ENCODE measurements around the gene RNF213.

RNF213 gene

DNA sequence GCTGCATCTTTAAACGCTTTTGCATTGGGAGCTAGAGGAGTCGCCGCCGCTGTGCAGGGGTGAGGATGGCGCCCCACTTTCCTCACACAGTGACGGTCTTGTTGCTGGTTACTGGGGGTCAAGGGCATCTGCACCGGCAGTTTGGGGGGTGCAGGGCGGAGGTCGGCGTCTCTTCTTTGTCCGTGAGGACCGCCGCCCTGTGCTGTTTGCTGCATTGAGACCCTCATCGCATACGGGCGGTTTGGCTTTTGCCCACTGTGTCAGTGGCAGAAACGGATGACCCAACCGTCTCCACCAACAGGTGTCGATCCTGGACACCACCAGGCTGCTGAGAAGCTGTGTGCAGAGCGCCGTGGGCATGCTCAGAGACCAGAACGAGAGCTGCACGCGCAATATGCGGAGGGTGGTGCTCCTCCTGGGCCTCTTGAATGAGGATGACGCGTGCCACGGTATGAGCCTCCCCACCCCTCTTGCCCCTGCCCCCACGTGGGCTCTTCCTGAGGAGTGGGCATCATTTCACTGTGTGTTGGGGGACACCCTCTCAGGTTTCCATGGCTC is 93.1 kb downstream of the RNF213 start:
- no peak for DNase-seq

DNA sequence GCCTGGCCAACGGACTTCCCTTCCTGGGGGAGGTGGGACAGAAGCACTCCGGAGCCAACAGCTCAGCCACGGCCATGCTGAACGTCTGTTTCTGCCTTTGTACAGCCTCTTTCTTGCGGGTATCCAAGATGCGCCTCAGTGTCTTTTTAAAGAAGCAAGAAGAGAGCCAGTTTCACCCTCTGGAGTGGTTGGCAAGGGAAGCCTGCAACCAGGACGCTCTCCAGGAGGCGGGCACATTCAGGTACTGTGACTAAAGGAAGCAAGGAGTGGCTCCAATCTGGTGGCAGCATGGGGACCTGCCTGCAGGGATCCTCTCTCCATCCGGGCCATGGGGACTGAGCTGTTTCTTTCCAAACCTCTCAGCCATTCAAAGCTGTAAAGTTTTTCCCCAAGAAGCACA is 93.7 kb downstream of the RNF213 start:
- DNase-seq: no peak

DNA sequence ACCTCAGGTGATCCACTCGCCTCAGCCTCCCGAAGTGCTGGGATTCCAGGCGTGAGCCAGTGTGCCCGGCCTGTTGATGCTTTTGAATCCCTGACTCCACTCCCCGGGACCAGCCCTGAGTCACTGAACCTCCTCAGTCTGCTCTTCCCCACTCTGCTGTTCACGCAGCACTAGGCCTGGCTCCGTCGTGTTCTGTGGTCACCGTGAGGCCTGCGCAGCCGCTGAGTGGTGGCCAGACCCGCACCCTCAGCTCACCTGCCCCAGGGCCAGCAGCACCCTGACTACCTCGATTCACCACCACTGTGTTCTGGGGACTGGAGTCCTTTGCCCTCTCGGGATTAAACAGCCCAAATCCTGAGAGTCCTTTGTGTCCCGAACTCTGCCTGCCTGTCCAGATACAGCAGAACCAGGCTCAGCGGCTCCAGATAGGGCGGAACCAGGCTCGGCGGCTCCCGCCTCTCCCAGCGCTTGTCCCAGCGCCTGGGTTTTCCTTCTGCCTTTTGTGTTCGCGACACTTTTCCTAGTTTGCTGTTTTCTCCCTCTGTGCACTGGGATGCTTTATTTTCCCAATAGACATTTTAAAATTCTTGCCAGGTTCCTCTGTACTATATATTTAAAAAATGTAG is 95.7 kb downstream of the RNF213 start:
- no peak for DNase-seq

DNA sequence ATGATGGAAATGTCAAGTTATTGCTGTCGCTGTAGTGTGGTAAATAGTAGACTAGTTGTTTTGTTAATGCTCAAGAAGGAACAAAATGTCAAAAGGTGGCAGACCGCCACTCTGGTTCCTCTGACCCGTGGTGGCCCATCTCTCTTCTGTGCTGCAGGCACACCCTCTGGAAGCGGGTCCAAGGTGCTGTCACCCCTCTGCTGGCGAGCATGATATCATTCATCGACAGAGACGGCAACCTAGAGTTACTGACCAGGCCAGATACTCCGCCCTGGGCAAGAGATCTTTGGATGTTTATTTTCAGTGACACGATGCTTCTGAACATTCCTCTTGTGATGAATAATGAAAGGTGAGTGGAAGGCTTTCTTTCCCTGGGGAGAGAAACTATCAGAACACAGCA is 97.5 kb downstream of the RNF213 start:
- no peak for DNase-seq

DNA sequence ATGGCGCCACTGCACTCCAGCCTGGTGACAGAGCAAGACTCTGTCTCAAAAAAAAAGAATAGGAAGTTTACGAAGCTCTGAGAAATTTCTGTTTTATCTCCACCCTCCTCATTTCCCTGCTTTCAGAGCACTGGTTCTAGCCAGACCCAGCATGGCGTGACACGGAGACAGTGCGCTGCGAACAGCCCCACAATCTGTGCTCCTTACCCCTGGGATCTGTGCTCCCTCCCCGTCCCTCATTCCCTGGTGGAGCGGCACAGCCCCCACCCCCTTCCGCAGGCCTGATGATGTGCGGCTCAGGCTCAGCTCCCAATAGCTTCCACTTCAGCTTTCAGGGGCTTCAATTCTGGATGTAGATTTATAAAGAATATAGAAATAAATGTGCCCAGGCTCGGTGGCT is 98.2 kb downstream of the RNF213 start:
- no peak for DNase-seq

DNA sequence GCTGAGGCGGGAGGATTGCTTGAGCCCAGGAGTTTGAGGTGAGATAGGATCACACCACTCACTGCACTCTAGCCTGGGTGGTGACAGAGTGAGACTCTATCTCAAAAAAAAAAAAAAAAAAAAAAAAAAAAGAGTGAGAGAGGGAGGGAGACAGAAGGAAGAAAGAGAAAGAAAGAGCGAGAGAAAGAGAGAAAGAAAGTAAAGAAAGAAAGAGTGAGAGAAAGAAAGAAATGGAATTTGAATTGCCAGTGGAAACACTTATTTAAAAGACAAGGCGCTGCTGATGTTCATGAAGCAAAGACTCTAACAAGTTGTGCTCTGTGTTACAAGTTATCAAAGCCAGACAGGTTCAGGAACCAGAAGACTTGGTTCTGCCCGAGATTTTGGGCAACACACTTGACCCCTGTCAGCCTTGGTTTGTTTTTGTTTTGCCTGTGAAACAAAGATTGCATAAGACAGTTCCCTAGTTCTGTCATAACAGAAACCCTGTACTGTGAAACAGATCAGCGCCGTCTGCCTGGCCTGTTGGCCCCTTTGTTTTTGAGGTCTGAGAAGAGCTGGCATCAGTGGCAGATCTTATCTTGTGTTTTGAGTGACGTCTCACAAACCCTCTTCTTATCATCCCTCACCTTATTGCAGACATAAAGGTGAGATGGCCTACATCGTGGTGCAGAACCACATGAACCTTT is 98.9 kb downstream of the RNF213 start:
- no peak for DNase-seq

DNA sequence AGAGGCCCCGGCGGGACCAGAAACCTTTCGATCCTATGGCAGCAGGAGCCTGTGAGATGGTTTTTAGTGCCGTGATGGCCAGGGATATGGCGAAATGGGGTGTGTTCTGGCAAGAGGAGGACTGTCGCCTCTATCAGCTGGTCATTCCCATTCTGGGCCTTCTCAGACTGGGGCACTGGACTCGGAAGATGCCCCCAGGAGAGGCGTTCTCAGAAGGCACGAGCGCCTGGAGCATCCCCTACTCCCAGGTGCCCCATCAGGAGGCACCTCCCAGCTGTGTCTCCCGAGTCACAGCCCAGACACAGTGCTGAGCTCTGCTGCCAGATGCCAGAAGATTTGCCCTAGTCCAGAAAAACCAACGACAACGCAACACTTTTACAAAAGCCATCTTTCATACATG is 99.7 kb downstream of the RNF213 start:
- no peak for DNase-seq

DNA sequence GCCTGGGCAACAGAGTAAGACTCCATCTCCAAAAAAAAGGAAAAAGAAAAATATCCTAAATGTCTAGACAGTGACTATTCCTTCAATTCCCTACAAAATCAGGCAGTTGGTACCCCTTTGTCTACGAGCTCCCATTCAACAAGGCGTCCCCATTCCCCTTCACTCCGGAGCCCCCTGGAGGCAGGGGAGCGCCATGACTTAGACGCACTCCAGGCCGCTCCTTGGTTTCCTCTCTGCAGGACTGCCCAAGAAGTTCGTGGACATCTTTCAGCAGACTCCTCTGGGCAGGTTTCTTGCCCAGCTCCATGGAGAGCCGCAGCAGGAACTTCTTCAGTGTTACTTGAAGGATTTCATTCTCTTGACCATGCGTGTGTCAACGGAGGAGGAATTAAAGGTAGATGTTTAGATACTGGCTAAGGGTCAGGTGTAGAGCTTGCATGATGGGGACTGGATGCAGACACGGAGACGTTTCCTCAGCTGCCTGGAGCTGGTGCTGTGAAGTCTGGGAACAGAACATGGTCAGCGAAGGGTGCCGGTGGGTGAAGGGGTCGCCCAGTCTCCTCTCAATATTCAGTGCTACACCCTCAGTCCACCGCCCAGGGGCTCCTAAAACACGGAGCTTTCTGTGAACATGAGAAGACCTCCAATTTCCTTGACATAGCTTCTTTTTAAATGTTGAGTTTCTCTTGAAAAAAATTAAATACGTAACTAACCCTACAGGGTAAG is 101.0 kb downstream of the RNF213 start:
- no peak for DNase-seq

DNA sequence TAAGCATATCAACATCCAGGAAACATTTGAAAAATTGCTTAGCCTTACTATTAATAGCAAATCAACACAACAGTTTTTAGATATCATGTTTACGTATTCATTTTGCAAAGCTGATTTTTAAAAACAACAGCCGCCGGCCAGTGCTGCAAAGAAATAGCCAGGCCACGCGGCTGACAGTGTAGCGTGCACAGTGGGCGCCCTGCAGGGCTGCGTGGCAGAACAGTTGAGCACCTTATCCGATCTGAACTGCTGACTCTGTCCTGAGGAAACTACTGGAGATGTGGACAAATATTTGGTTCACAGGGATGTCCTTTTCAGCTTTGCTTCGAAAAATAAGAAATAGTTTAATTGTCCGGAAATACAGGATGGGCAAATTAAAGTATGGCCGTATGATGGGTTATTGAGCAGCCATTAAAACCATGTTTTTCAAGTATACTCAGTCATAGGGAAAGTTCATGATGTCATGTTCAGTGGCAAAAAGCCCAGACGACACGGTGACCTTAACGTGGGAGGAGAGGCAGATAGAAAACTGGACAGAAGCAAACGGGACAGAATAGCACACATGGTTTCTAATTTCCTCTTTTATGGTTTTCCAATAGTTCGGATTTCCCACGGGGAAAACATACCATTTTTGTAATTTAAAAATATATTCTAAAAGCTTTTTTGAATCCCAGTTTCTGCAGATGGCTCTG is 101.9 kb downstream of the RNF213 start:
- DNase-seq: no peak

DNA sequence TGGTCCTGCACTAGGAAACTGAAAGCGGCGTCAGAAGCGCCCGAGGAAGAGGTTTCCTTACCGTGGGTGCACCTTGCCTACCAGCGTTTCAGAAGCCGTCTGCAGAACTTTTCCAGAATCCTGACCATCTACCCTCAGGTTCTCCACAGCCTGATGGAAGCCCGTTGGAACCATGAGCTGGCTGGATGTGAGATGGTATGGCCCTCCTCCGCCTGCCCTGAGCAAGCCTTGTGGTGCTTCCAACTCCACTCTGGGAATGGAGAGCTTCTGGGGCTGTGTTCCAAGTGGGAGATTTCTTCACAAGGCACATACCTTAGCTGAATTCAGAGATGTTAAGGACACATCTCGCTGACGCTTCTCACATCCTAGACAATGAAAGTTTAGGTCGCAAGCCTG is 102.5 kb downstream of the RNF213 start:
- DNase-seq: no peak

DNA sequence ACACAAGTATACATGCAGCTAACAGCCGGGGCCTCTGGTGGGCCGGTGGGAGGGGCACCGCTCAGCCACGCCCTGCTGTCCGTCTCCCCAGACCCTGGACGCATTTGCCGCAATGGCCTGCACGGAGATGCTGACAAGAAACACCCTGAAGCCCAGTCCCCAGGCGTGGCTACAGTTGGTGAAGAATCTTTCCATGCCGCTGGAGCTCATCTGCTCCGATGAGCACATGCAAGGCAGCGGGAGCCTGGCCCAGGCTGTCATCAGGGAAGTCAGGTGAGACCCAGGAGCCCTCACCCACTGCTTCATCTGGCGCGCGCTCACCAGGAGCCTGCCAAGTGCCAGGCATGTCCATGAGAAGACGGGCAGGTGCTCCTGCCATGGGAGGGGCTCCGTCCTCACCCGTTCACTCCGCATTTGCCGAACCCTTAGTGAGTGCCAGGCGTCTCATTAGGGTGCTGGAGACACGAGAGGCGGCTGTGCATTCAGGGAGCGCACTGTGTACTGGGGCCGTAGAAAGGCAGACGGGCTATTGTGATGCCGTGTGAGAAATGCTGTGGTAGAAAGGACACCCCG is 103.0 kb downstream of the RNF213 start:
- DNase-seq: no peak

DNA sequence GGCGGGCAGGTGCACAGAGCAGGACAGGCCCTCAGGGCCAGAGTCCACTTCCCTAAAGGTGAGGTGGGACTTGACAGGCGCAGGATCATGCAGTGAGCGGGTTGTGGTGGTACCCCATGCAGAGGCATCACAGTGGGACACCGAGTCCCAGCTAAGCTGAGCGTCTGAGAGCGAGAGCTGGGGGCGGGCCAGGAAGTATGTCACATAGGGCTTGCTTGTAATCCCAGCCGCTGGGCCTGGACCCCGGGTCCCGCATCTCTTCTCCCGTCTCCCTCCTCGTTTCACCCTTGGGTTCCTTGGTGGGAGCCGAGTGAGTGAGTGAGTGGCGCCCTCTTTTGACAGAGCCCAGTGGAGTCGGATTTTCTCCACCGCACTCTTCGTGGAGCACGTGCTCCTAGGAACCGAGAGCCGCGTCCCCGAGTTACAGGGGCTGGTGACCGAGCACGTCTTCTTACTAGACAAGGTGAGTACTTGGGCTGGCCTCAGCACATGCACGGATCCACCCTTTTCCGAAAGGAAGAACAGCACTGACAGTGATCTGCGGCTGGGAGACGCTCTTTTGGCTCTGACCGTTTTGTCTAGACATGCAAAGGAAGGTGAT is 103.5 kb downstream of the RNF213 start:
- no peak for DNase-seq

DNA sequence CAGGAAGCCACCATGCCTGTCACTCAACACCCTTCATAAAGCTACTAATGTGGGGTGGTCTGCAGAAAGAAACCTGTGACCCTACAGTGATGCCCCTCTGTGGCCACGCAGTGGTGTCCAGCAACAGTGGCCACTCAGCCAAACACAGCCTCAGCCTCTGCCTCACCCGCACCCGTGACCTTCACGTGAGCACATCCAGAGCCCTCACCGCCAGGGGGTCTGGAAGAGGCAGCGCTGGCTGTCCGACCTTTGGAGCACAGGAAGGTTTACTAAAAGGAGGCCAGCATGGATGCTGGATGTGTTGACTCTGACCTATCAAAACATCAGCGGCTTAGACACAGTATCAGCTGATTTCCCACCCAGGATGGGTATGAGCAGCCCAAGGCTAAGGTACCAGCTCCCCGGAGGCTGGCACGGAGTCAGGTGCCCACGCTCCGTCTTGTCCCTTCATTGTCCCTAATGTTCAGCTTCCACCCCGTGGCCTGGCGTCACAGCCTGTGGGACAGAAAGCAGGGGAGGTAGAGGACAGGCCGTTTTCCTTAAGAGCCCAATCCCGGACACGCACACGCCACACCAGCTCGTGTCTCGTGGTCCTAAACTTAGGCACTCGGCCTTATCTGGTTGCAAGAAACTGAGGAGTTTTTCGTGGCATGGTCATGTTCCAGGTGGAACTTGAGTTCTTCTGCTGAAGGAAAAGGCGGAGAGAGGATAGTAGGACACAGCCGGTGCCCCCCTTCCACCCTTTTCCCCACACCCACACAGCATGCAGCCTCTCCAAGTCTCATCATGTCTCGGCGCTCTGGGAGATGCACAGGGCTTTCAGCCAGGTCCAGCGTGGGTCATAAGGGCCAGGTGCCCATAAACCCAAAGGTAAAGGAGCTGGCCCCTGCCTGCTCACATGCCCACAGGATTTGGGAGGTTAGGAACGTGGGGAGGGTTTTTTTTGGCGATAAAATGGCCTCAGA is 104.6 kb downstream of the RNF213 start:
- no peak for DNase-seq

DNA sequence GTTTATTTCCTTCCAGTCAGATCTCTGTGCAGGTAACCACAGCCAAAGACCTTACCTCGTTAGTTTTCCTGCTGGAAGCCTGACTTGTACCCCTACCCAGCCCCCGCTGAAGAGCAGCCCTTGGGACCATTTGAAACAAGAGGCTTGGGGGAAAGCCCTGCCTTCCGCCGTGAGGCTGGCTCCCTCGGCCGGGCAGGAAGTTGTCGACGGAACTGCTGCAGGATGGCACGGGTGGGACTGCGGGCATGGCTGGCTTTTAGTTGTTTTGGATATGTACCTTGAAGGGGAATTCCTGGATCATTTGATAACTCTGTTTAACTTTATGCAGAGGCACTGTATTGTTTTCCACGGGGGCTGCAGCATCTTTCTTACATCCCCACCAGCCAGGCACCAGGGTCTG is 105.3 kb downstream of the RNF213 start:
- DNase-seq: no peak

DNA sequence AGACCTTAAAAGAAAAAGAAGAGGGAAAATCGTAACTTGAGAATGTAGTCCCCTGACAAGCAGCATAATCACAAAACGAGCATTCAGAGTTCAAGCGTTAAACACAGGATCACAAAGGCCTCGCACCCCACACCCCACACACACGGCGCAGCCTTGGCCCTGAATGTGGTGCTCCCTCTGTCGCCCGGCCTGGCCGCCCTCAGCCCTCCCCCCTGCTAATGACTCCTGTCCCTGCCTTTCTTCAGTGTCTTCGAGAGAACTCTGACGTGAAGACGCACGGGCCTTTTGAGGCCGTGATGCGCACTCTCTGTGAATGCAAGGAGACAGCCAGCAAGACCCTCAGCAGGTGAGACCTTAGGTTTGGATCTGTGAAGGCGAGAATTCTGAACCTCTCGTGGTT is 106.9 kb downstream of the RNF213 start:
- DNase-seq: no peak

DNA sequence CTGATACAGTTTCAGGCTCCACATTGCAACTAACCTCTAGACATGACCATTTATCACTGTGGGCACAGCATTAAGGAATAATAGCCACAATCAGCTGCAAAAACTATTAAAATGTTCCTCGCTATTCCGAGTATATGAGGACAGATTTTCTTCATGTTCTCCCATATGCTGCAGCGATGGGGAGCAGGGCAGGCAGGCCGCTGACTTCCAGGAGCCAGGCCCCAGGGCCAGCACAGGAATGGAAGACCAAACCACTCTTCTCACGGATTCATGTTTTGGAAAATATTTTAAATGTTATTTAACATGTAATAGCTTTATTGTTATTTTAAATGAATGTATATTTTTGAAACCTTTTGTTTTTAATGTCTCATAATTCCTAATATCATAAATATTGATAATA is 110.5 kb downstream of the RNF213 start:
- DNase-seq: no peak

DNA sequence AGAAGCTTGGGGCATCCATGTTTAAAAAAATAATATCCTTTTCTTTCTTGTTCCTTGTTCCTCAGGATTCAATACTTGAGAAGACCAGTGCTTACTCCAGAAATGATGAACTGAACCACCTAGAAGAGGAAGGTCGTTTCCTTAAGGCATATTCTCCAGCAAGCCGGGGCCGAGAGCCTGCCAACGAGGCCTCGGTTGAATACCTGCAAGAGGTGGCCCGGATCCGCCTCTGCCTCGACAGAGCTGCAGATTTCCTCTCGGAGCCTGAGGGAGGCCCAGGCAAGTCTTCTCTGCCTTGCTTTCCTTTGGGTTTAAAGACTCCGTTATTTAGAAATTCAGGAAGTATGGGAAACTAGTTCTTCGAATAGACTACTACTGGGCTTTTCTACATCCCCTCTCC is 111.8 kb downstream of the RNF213 start:
- DNase-seq: no peak

DNA sequence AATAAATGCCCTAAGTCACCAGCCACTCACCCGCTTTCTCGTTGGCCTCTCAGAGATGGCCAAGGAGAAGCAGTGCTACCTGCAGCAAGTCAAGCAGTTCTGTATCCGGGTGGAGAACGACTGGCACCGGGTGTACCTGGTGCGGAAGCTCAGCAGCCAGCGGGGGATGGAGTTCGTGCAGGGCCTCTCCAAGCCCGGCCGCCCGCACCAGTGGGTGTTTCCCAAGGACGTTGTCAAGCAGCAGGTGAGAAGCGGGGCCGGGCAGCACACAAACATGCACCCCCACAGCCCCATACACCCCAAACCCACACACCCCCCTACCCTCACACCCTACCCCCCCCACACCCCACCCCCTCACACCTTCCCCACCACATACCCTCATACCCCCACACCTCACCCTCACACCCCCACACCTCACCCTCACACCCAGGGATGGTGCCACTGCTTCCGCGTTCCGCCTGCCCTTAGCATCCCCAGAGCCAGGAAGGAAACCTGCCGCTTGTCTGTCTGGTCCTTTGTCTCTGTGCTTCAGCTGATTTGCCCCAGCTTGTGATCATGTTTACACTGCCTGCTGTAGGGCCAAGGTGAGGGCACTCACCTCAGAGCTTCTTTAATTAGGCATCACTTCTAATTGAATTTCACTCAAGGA is 112.4 kb downstream of the RNF213 start:
- DNase-seq: no peak

DNA sequence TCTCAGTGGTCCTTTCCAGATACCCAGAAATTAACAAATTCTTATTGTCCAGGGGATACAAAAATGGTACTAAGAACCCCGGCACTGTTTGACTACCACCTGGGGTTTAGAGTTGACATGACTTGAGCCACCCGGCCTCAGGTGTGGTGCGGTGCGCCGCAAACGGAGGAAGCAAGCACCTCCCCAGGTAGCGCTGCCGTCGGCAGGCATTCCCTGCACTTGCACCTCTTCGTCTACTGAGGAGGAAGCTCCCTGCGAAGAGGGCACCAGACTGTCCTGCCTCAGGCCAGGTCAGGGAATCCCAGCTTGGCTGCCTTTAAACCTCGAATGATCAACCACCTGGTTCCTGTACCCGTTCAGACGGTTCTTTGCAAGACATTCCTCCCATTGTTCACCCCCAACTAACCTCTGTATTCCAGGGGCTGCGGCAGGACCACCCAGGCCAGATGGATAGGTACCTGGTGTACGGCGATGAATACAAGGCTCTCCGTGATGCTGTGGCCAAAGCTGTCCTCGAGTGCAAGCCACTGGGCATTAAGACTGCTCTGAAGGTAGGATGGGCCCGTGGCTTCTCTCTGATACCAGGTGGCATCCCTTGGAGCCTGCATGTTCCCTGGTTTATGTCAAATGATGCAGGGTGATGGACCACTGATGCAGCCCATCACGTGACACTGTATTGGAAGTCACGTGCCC is 113.5 kb downstream of the RNF213 start:
- DNase-seq: no peak
